PC-9 (cell line): ENCODE results near the gene GGTLC1. TPM values are rescaled to one million over a fixed set of nuclear protein-coding genes. Genes with fewer than 3 reads are reported as not detected.

ENCODE experiments used
- BruUV-seq: library from RNA; stranded (reverse); fragments of 400-500 nt; replicated peaks from 2 replicates; lab custom pipeline; 2021; lab: Mats Ljungman, UMichigan
- CTCF ChIA-PET: fragments of 300-600 bp; sonication (Branson Sonifier 250); formaldehyde crosslinking; loops from one replicate; lab custom pipeline; 2022; ENCODE audit warnings: antibody characterized with exemption; lab: Charles Lee
- POLR2A ChIA-PET: fragments of 300-600 bp; sonication (Branson Sonifier 250); formaldehyde crosslinking; loops from one replicate; lab custom pipeline; 2022; ENCODE audit warnings: antibody characterized with exemption; ENCODE audit not compliant: unreplicated experiment; lab: Charles Lee
- DNase-seq, 2 experiments: peaks; one replicate each; pipeline versions ENCODE4 v3.0.0 to v3.0.0-alpha.2; 2015 to 2022; ENCODE audit warnings: mixed read lengths in 1 of 2
- H2AFZ ChIP-seq: fragments of 200-600 bp; sonication (generic); 2 replicates; pipeline ENCODE4 v1.8.1; 2017; ENCODE audit warnings: antibody characterized with exemption
- H3F3A ChIP-seq: fragments of 200-600 bp; sonication (generic); 2 replicates; pipeline ENCODE4 v1.8.1; 2017; ENCODE audit warnings: antibody characterized with exemption, mild to moderate bottlenecking, low read depth; ENCODE audit not compliant: insufficient read depth
- H3K27ac ChIP-seq: fragments of 200-600 bp; sonication (generic); 2 replicates; pipeline ENCODE4 v1.6.1; 2016; ENCODE audit warnings: mixed run types
- H3K27me3 ChIP-seq: fragments of 200-600 bp; sonication (generic); 2 replicates; pipeline ENCODE4 v1.6.1; 2016; ENCODE audit warnings: low read depth, mixed run types; ENCODE audit not compliant: insufficient read depth
- H3K36me3 ChIP-seq: fragments of 200-600 bp; sonication (generic); 2 replicates; pipeline ENCODE4 v1.6.1; 2016; ENCODE audit warnings: low read depth, mixed run types
- H3K4me1 ChIP-seq: fragments of 200-600 bp; sonication (generic); replicated peaks from 2 replicates; pipeline ENCODE4 v1.6.1; 2016; ENCODE audit warnings: mixed run types; ENCODE audit not compliant: insufficient read depth
- H3K4me2 ChIP-seq: fragments of 200-600 bp; sonication (generic); 2 replicates; pipeline ENCODE4 v1.6.1; 2017; ENCODE audit warnings: mixed run types
- H3K4me3 ChIP-seq: fragments of 200-600 bp; sonication (generic); 2 replicates; pipeline ENCODE4 v1.6.1; 2016; ENCODE audit warnings: mixed run types
- H3K79me2 ChIP-seq: fragments of 200-600 bp; sonication (generic); 2 replicates; pipeline ENCODE4 v1.6.1; 2017; ENCODE audit warnings: low read depth, mixed run types
- H3K9me2 ChIP-seq: fragments of 200-600 bp; sonication (generic); 2 replicates; pipeline ENCODE4 v1.8.1; 2017; ENCODE audit warnings: mild to moderate bottlenecking; ENCODE audit not compliant: insufficient read depth
- H3K9me3 ChIP-seq: fragments of 200-600 bp; sonication (generic); 2 replicates; pipeline ENCODE4 v1.8.1; 2016; ENCODE audit warnings: low read depth; ENCODE audit not compliant: insufficient read depth
- H4K20me1 ChIP-seq: fragments of 200-600 bp; sonication (generic); 2 replicates; pipeline ENCODE4 v1.8.1; 2017; ENCODE audit not compliant: insufficient read depth
- EZH2 ChIP-seq: fragments of 200-600 bp; sonication (generic); IDR thresholded peaks from 2 replicates; pipeline ENCODE4 v1.8.0; 2017; ENCODE audit warnings: antibody characterized with exemption, low read depth
- intact Hi-C: fragments of 100-400 bp; cut with micrococcal nuclease; formaldehyde crosslinking; loops from one replicate; pipeline ENCODE4 v1.10.0; 2022; ENCODE audit not compliant: unreplicated experiment
- total RNA-seq: library from RNA; stranded (reverse); gene quantifications from 2 replicates; pipeline ENCODE4 v1.2.3, GENCODE V29; 2021
- TF ChIP-seq, protein P1 (sequence below): fragments of 200-600 bp; sonication (generic); conservative IDR thresholded peaks from 2 replicates; pipeline ENCODE4 v1.6.1; 2017; ENCODE audit warnings: mixed run types, antibody characterized with exemption, mild to moderate bottlenecking, moderate library complexity

The GGTLC1 gene
- total RNA-seq, 1 experiment from 2014 or later = 0.63 TPM

DNA sequence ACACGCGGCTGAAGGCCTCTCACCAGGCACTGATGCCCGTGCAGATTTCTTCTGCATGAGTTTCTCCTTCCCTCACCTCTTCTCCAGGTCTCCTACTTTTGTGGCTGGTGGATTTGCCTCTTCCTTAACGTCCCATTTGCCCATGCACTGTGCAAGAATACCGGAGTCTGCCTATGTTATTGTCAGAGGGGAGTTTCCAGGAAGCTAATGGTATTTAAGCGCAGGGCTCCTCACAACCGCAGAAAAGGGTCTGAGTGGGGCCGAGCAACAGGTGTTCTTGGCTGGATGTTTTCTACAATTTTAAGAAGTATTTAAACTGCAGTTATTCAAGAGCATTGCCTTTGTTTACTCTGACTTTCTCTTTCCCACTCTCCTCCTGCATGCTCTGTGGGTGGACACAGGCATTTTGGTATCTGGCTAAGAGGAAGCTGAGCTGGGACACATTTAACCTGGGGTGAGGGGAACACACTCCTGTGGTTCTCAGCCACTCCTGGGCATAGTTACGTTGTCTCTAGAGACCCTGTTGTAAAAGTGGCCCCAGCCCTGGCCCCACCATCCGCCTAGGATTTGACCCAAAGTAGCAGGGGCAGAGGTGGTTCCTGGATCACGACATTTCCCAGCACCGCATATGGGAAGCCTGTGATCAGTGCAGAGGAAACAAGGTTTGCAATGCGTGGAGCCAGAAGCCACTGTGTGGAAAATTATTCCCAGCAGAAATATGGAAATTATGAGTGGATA is 34.4 kb downstream of the GGTLC1 start:
- TF ChIP-seq, protein P1, sequence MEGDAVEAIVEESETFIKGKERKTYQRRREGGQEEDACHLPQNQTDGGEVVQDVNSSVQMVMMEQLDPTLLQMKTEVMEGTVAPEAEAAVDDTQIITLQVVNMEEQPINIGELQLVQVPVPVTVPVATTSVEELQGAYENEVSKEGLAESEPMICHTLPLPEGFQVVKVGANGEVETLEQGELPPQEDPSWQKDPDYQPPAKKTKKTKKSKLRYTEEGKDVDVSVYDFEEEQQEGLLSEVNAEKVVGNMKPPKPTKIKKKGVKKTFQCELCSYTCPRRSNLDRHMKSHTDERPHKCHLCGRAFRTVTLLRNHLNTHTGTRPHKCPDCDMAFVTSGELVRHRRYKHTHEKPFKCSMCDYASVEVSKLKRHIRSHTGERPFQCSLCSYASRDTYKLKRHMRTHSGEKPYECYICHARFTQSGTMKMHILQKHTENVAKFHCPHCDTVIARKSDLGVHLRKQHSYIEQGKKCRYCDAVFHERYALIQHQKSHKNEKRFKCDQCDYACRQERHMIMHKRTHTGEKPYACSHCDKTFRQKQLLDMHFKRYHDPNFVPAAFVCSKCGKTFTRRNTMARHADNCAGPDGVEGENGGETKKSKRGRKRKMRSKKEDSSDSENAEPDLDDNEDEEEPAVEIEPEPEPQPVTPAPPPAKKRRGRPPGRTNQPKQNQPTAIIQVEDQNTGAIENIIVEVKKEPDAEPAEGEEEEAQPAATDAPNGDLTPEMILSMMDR = no peak
- no peak for TF ChIP-seq EZH2
- no TSS peak for BruUV-seq
- H3K27me3 ChIP-seq = no peaks in the 10 kb centered on the region
- no peaks in the 10 kb centered on the region for H4K20me1 ChIP-seq
- no peaks in the 10 kb centered on the region for H3K36me3 ChIP-seq
- no peaks in the 10 kb centered on the region for H3K79me2 ChIP-seq
- DNase-seq = no peak
- POLR2A ChIA-PET = no interaction called here
- no peaks in the 10 kb centered on the region for H3K9me3 ChIP-seq
- no peak overlapping the region for H3K4me3 ChIP-seq
- CTCF ChIA-PET = no interaction called here
- no peak overlapping the region for H3K4me2 ChIP-seq
- peaks cover 4% of the 10 kb centered on the region; the same call in 1 of the 2 replicates for H3K9me2 ChIP-seq
- intact Hi-C loops = no loop called here
- H3K27ac ChIP-seq = no peak overlapping the region
- no peak overlapping the region for H2AFZ ChIP-seq
- no peaks in the 10 kb centered on the region for H3K4me1 ChIP-seq
- H3F3A ChIP-seq = no peaks in the 10 kb centered on the region

DNA sequence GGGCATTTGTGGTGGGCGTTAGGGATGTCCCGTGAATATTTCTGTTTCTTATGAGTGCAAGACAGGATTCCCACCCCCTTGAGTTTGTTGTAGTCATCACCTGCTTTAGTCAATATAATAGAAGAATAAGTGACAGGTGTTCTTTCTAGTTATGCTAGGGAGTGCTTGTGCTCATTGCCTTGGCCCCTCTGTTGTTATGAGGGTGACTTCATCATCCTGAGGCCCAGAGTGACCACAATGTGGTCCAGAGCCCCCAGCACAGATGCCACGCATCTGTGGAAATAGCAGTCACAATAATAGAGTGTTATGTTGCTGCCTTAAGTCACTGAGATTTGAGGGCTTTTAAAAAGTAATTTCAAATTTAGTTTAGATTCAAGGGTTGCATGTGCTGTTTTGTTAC is 42.4 kb downstream of the GGTLC1 start:
- intact Hi-C loops = no loop called here
- no peak for DNase-seq
- no peaks in the 10 kb centered on the region for H3K9me3 ChIP-seq
- ChIA-PET CTCF (no interaction called here), POLR2A (no interaction called here)
- no peaks in the 10 kb centered on the region for H3K4me1 ChIP-seq
- H4K20me1 ChIP-seq = no peaks in the 10 kb centered on the region
- H3F3A ChIP-seq = no peaks in the 10 kb centered on the region
- H3K27ac ChIP-seq = no peak overlapping the region
- no peak overlapping the region for H3K4me2 ChIP-seq
- H3K27me3 ChIP-seq = no peaks in the 10 kb centered on the region
- no peaks in the 10 kb centered on the region for H3K79me2 ChIP-seq
- TF ChIP-seq, protein P1 = no peak
- TF ChIP-seq EZH2 = no peak
- H3K4me3 ChIP-seq = no peak overlapping the region
- no peaks in the 10 kb centered on the region for H3K36me3 ChIP-seq
- H3K9me2 ChIP-seq = no peaks in the 10 kb centered on the region
- H2AFZ ChIP-seq = no peak overlapping the region
- BruUV-seq = no TSS peak

DNA sequence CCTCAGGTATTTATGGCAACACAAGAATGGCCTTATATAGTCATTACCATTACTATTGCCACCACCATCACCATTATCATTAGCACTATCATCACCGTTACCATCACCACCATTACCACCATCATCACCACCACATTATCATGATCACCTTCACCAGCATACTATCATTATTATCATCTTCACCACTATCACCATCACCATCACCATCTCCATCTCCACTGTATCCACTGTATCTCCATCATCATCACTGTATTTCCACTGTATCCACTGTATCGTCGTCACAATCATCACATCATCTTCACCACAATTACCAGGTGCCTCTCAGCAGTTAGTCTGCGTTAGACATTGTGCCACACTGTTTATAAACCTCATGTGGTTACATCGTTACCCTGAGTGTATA is 45.3 kb downstream of the GGTLC1 start:
- Histone ChIP-seq H3K79me2 (no peaks in the 10 kb centered on the region), H3F3A (no peaks in the 10 kb centered on the region), H3K36me3 (no peaks in the 10 kb centered on the region), H3K4me3 (no peak overlapping the region), H3K4me1 (no peaks in the 10 kb centered on the region), H3K9me3 (no peaks in the 10 kb centered on the region), H3K9me2 (no peaks in the 10 kb centered on the region), H3K27me3 (no peaks in the 10 kb centered on the region), H2AFZ (no peak overlapping the region), H4K20me1 (no peaks in the 10 kb centered on the region), H3K4me2 (no peak overlapping the region), H3K27ac (no peak overlapping the region)
- no TSS peak for BruUV-seq
- intact Hi-C loops = no loop called here
- no peak for DNase-seq
- no peak for TF ChIP-seq EZH2
- TF ChIP-seq, protein P1 = no peak
- ChIA-PET POLR2A (no interaction called here), CTCF (no interaction called here)
